ENCODE results near the gene ATP9B.

DNA sequence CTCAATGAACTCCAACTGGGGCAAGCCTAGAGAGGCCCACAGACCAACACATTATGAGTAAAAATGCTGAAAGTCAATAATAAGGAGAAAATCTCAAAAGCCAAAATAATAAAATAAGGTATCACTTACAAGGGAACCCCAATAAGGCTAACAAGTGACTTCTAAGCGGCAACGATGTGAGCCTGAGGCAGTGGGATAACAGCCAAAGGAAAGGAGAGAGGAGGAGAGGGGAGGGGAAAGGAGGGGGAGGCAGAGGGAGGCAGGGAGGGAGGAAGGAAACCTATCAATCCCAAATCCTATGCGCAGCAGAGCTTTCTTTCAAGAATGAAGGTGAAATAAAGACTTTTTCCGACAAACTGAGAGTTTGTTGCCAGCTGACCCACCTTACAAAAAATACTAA lies 320.5 kb downstream of the ATP9B start:
- TF ChIP-seq, protein P1, sequence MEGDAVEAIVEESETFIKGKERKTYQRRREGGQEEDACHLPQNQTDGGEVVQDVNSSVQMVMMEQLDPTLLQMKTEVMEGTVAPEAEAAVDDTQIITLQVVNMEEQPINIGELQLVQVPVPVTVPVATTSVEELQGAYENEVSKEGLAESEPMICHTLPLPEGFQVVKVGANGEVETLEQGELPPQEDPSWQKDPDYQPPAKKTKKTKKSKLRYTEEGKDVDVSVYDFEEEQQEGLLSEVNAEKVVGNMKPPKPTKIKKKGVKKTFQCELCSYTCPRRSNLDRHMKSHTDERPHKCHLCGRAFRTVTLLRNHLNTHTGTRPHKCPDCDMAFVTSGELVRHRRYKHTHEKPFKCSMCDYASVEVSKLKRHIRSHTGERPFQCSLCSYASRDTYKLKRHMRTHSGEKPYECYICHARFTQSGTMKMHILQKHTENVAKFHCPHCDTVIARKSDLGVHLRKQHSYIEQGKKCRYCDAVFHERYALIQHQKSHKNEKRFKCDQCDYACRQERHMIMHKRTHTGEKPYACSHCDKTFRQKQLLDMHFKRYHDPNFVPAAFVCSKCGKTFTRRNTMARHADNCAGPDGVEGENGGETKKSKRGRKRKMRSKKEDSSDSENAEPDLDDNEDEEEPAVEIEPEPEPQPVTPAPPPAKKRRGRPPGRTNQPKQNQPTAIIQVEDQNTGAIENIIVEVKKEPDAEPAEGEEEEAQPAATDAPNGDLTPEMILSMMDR (IDR thresholded peaks at IDR 0.05) = no peak
- TF ChIP-seq POLR2A (IDR thresholded peaks at IDR 0.05) (no peak), POLR2AphosphoS5 (IDR thresholded peaks at IDR 0.05; ENCODE audit: insufficient read depth in 1 of 2, low read depth in 1 of 2) (no peak)

All from vagina (tissue), 2 donors.